SH-SY5Y (cell line): ENCODE data around the gene SAFB2.

Source experiments
- GATA2 ChIP-seq: IDR thresholded peaks from 2 replicates; pipeline ENCODE4 v1.6.1; 2011; ENCODE audit warnings: mild to moderate bottlenecking, low read depth, low read length
- GATA3 ChIP-seq: IDR thresholded peaks from 2 replicates; pipeline ENCODE4 v1.6.1; 2011; ENCODE audit warnings: low read depth, mild to moderate bottlenecking, low read length, moderate library complexity

DNA sequence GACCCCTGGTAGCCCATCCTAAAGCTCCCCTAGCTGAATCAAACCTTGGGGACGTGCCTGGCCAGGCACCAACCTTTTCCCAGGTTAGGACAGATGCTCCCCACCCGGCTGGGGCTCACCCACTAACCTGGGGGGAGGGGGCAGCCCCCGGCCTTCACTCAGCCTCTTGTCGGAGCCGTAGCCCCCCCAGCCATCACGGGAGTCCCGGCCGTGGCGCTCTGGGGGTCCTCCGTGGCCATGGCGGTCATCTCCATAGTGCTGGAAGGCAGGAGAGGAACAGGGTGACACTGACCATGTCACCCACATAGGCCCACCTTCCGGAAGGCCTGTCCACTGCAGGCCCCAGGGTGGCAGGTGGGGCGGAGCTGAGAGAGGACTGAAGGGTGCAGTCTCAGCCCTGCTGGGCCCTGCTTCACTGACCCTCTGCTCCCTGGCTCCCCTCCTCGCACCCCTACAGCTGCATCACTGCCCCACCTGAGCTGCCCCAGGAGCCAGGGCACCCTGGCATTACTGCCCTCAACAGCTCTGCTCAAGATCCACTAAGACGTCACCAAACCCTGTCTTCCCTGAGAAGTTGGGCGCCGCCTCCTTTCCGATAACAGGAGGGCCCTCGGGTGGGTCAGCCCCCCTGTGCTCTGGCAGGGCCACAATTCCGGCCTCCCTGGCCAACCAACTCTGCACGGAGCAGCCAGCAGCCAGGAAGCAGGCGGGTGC lies 32.3 kb downstream of the SAFB2 start:
- no peak for TF ChIP-seq GATA2
- TF ChIP-seq GATA3, result no peak
